IMR-90 (cell line): ENCODE data around the gene FXYD1. TPM values are rescaled to one million over a fixed set of nuclear protein-coding genes. Genes with fewer than 3 reads are reported as not detected.

Experiments
- ATAC-seq: fragments of 200-7000 bp; cut with Tn5 transposase; 2 replicates; pipeline ENCODE4 v1.9.1; 2020; ENCODE audit warnings: low read depth, mild to moderate bottlenecking, moderate library complexity
- BruUV-seq: library from RNA; stranded (reverse); fragments of 400-500 nt; replicated peaks from 2 replicates; lab custom pipeline; 2021; lab: Mats Ljungman, UMichigan
- CTCF ChIA-PET: fragments of 300-600 bp; formaldehyde crosslinking; extraction: SDS; loops from one replicate; lab custom pipeline; 2021; ENCODE audit warnings: antibody characterized with exemption; lab: Yijun Ruan, JAX
- POLR2A ChIA-PET: fragments of 300-600 bp; sonication (Branson Sonifier 250); formaldehyde crosslinking; loops from one replicate; lab custom pipeline; 2022; ENCODE audit warnings: antibody characterized with exemption; ENCODE audit not compliant: unreplicated experiment; lab: Charles Lee
- DNase-seq: peaks from one replicate; pipeline ENCODE4 v3.0.0; 2013
- H2AFZ ChIP-seq: replicated peaks from 2 replicates; pipeline ENCODE3; 2013; ENCODE audit warnings: low read length, mild to moderate bottlenecking; ENCODE audit not compliant: poor library complexity
- H2AK5ac ChIP-seq: 2 replicates; pipeline ENCODE4 v1.6.1; 2013; ENCODE audit warnings: low read depth, low read length, inconsistent platforms
- H2AK9ac ChIP-seq: replicated peaks from 2 replicates; pipeline ENCODE3; 2013; ENCODE audit warnings: mild to moderate bottlenecking, low read depth, low read length, moderate library complexity; ENCODE audit not compliant: poor library complexity
- H2BK120ac ChIP-seq: 2 replicates; pipeline ENCODE4 v1.6.1; 2013; ENCODE audit warnings: low read depth, low read length, inconsistent platforms
- H2BK15ac ChIP-seq: 3 replicates; pipeline ENCODE4 v1.6.1; 2013; ENCODE audit warnings: low read depth, low read length, inconsistent platforms
- H2BK20ac ChIP-seq: 2 replicates; pipeline ENCODE4 v1.6.1; 2013; ENCODE audit warnings: low read depth, mild to moderate bottlenecking, inconsistent platforms, low read length, moderate library complexity
- H2BK5ac ChIP-seq: 2 replicates; pipeline ENCODE4 v1.6.1; 2013; ENCODE audit warnings: mild to moderate bottlenecking, low read depth, low read length, inconsistent platforms; ENCODE audit not compliant: poor library complexity, severe bottlenecking
- H3K14ac ChIP-seq: replicated peaks from 2 replicates; pipeline ENCODE4 v1.6.1; 2013; ENCODE audit warnings: low read depth, low read length, inconsistent platforms
- H3K18ac ChIP-seq: 2 replicates; pipeline ENCODE4 v1.6.1; 2013; ENCODE audit warnings: low read depth, low read length, control low read depth
- H3K23ac ChIP-seq: 2 replicates; pipeline ENCODE4 v1.6.1; 2013; ENCODE audit warnings: low read depth, low read length, inconsistent platforms
- H3K27ac ChIP-seq: 2 replicates; pipeline ENCODE4 v1.5.1; 2013; ENCODE audit warnings: mild to moderate bottlenecking, control low read depth, low read length; ENCODE audit not compliant: insufficient read depth
- H3K27me3 ChIP-seq: 2 replicates; pipeline ENCODE4 v1.6.1; 2013; ENCODE audit warnings: low read length; ENCODE audit not compliant: control insufficient read depth, insufficient read depth
- H3K36me3 ChIP-seq: 2 replicates; pipeline ENCODE4 v1.6.1; 2013; ENCODE audit warnings: low read length, mixed read lengths; ENCODE audit not compliant: control insufficient read depth, insufficient read depth
- H3K4ac ChIP-seq: 2 replicates; pipeline ENCODE4 v1.6.1; 2013; ENCODE audit warnings: low read depth, low read length, inconsistent platforms
- H3K4me1 ChIP-seq: 2 replicates; pipeline ENCODE4 v1.6.1; 2013; ENCODE audit warnings: low read length, mixed read lengths; ENCODE audit not compliant: control insufficient read depth, insufficient read depth
- H3K4me2 ChIP-seq: 2 replicates; pipeline ENCODE4 v1.6.1; 2013; ENCODE audit warnings: low read depth, mild to moderate bottlenecking, control low read depth, low read length, moderate library complexity
- H3K4me3 ChIP-seq: 2 replicates; pipeline ENCODE4 v1.5.1; 2013; ENCODE audit warnings: low read depth, mild to moderate bottlenecking, control low read depth, low read length, moderate library complexity; ENCODE audit not compliant: insufficient read depth
- H3K56ac ChIP-seq: 2 replicates; pipeline ENCODE4 v1.6.1; 2013; ENCODE audit warnings: low read length, inconsistent platforms; ENCODE audit not compliant: insufficient read depth; ENCODE audit errors: extremely low read depth
- H3K79me1 ChIP-seq, 2 experiments: 2 replicates each; pipeline ENCODE4 v1.6.1; 2013; ENCODE audit warnings: low read length in 2 of 2, inconsistent platforms in 1 of 2, low read depth in 1 of 2
- H3K9ac ChIP-seq: 2 replicates; pipeline ENCODE4 v1.6.1; 2013; ENCODE audit warnings: low read depth, low read length, control low read depth
- H3K9me1 ChIP-seq: 2 replicates; pipeline ENCODE4 v1.6.1; 2013; ENCODE audit warnings: low read length, inconsistent platforms; ENCODE audit not compliant: insufficient read depth
- H3K9me3 ChIP-seq: 2 replicates; pipeline ENCODE4 v1.6.1; 2013; ENCODE audit warnings: low read length; ENCODE audit not compliant: control insufficient read depth, insufficient read depth
- H4K20me1 ChIP-seq: 2 replicates; pipeline ENCODE4 v1.6.1; 2013; ENCODE audit warnings: low read length, inconsistent platforms; ENCODE audit not compliant: insufficient read depth
- H4K5ac ChIP-seq: 2 replicates; pipeline ENCODE4 v1.6.1; 2013; ENCODE audit warnings: mild to moderate bottlenecking, low read depth, low read length, control low read depth
- H4K8ac ChIP-seq, 2 experiments: 2 replicates each; pipeline ENCODE4 v1.6.1; 2013; ENCODE audit warnings: low read depth in 2 of 2, low read length in 2 of 2, control low read depth in 1 of 2, inconsistent platforms in 1 of 2
- H4K91ac ChIP-seq: 2 replicates; pipeline ENCODE4 v1.6.1; 2013; ENCODE audit warnings: low read depth, low read length, inconsistent platforms; ENCODE audit not compliant: insufficient read depth
- BHLHE40 ChIP-seq: fragments of 150-350 bp; IDR thresholded peaks from 2 replicates; pipeline ENCODE4 v1.6.1; 2016; ENCODE audit warnings: mild to moderate bottlenecking, low read depth, low read length
- CEBPB ChIP-seq: IDR thresholded peaks from 2 replicates; pipeline ENCODE4 v1.6.1; 2012; ENCODE audit warnings: low read depth, low read length, improper control_type of control experiment
- CHD1 ChIP-seq: IDR thresholded peaks from 2 replicates; pipeline ENCODE4 v1.6.1; 2012; ENCODE audit warnings: low read depth, low read length, improper control_type of control experiment
- CTCF ChIP-seq: conservative IDR thresholded peaks from 2 replicates; pipeline ENCODE4 v1.5.1; 2012; ENCODE audit warnings: mild to moderate bottlenecking, low read depth, low read length, improper control_type of control experiment
- ELK1 ChIP-seq: fragments of 150-350 bp; IDR thresholded peaks from 2 replicates; pipeline ENCODE4 v1.6.1; 2016; ENCODE audit warnings: low read depth, mild to moderate bottlenecking, low read length, moderate library complexity, borderline replicate concordance
- FOS ChIP-seq: fragments of 150-350 bp; IDR thresholded peaks from 2 replicates; pipeline ENCODE4 v1.6.1; 2016; ENCODE audit warnings: low read depth, low read length
- MAFK ChIP-seq: IDR thresholded peaks from 2 replicates; pipeline ENCODE4 v1.6.1; 2012; ENCODE audit warnings: low read depth, low read length, improper control_type of control experiment
- MAZ ChIP-seq: IDR thresholded peaks from 2 replicates; pipeline ENCODE4 v1.6.1; 2012; ENCODE audit warnings: low read depth, mild to moderate bottlenecking, low read length, improper control_type of control experiment, moderate library complexity, borderline replicate concordance
- NFE2L2 ChIP-seq: fragments of 150-350 bp; IDR thresholded peaks from 2 replicates; pipeline ENCODE4 v1.6.1; 2016; ENCODE audit warnings: low read depth, mild to moderate bottlenecking, low read length
- POLR2A ChIP-seq: IDR thresholded peaks from 2 replicates; pipeline ENCODE4 v1.6.1; 2012; ENCODE audit warnings: mild to moderate bottlenecking, low read depth, low read length
- RAD21 ChIP-seq: IDR thresholded peaks from 2 replicates; pipeline ENCODE4 v1.6.1; 2012; ENCODE audit warnings: low read length, improper control_type of control experiment
- RCOR1 ChIP-seq: IDR thresholded peaks from 2 replicates; pipeline ENCODE4 v1.6.1; 2012; ENCODE audit warnings: mild to moderate bottlenecking, low read length, improper control_type of control experiment; ENCODE audit not compliant: insufficient replicate concordance
- RFX5 ChIP-seq: IDR thresholded peaks from 2 replicates; pipeline ENCODE4 v1.8.0; 2012; ENCODE audit warnings: low read depth, mild to moderate bottlenecking, low read length, moderate library complexity
- SMC3 ChIP-seq: fragments of 150-350 bp; IDR thresholded peaks from 2 replicates; pipeline ENCODE4 v1.6.1; 2016; ENCODE audit warnings: low read depth, mild to moderate bottlenecking, antibody characterized with exemption, low read length, moderate library complexity
- USF2 ChIP-seq: fragments of 150-350 bp; IDR thresholded peaks from 2 replicates; pipeline ENCODE4 v1.6.1; 2017; ENCODE audit warnings: mild to moderate bottlenecking, antibody characterized with exemption, low read length, low read depth
- WGBS, 2 experiments: methylation state at CpG; one replicate each; pipeline versions ENCODE4 v1.1.5 to v1.1.7; 2013; ENCODE audit warnings: missing lambda C conversion rate in 2 of 2; ENCODE audit not compliant: insufficient read length in 1 of 2; ENCODE audit errors: extremely low coverage in 2 of 2; 5-methylcytosine and 5-hydroxymethylcytosine counted together
- dilution Hi-C: fragments of 300-500 bp; cut with HindIII; formaldehyde crosslinking; loops from one replicate; pipeline ENCODE4 v1.14.3; 2018; ENCODE audit warnings: low sequenced_read_pairs; ENCODE audit not compliant: unreplicated experiment
- in situ Hi-C: fragments of 300-500 bp; cut with MboI; formaldehyde crosslinking; loops from 3 replicates; pipeline ENCODE4 v1.14.3; 2019; ENCODE audit warnings: low sequenced_read_pairs, inconsistent platforms, mixed read lengths
- intact Hi-C: fragments of 100-400 bp; cut with micrococcal nuclease; formaldehyde crosslinking; loops from 2 replicates; pipeline ENCODE4 v1.10.0; 2022
- polyA plus RNA-seq, 3 experiments: library from polyadenylated mRNA; depleted of rRNA; stranded (reverse); fragments of >200 nt; gene quantifications; 2 replicates each; pipeline ENCODE4 v1.2.3, GENCODE V29; 2012; ENCODE audit warnings: low replicate concordance in 1 of 3
- total RNA-seq: library from RNA; depleted of rRNA; stranded (reverse); fragments of >200 nt; gene quantifications from 2 replicates; pipeline ENCODE4 v1.2.3, GENCODE V29; 2012

Gene FXYD1
- total and polyA plus RNA-seq, 2 of the 4 experiments (the other 2 are of a cell fraction): 0.18 to 3.9 TPM

GRCh38 chr19:35144259-35144599, 5.6 kb downstream of the FXYD1 start:
- ChIA-PET CTCF (no interaction called here), POLR2A (no interaction called here)

More at GRCh38 chr19:35144259-35144599, 5.6 kb downstream of the FXYD1 start:
- Histone ChIP-seq H3K9me1 (peaks cover 3% of the 10 kb centered on the region; the same call in 1 of the 2 replicates), H3K79me1 (no peaks in the 10 kb centered on the region), H2BK5ac (no peak overlapping the region), H4K91ac (no peak overlapping the region), H4K5ac (no peak overlapping the region), H3K27ac (no peak overlapping the region), H3K36me3 (no peaks in the 10 kb centered on the region), H2BK120ac (no peak overlapping the region), H3K27me3 (peaks cover 31% of the 10 kb centered on the region), H3K4me1 (peaks cover 9% of the 10 kb centered on the region), H3K18ac (no peak overlapping the region), H3K9me3 (no peaks in the 10 kb centered on the region), H3K4me3 (no peak overlapping the region), H4K8ac (no peak overlapping the region), H3K56ac (no peak overlapping the region), H4K20me1 (no peaks in the 10 kb centered on the region), H3K4me2 (no peak overlapping the region), H2BK15ac (no peak overlapping the region), H2BK20ac (no peak overlapping the region), H3K14ac (no peak overlapping the region), H2AK5ac (no peak overlapping the region), H3K23ac (no peak overlapping the region), H2AK9ac (no peak overlapping the region), H3K9ac (no peak overlapping the region), H2AFZ (no peak overlapping the region), H3K4ac (no peak overlapping the region)
- WGBS, 2 experiments: no CpG with 5 or more reads among the region's 6 CpGs
- BruUV-seq: no TSS peak
- ATAC-seq (no peak), DNase-seq (no peak)
- dilution Hi-C loops (no loop called here), in situ Hi-C loops (no loop called here), intact Hi-C loops (loop anchor here (5.0 kb wide), 1 partner anchor 123 kb away; the partner anchor contains the start of gene USF2)
- no peak for TF ChIP-seq SMC3
- no peak for TF ChIP-seq RFX5
- TF ChIP-seq RAD21: no peak
- no peak for TF ChIP-seq POLR2A
- TF ChIP-seq MAFK: no peak
- no peak for TF ChIP-seq CEBPB
- TF ChIP-seq CHD1: no peak
- TF ChIP-seq BHLHE40: no peak
- TF ChIP-seq RCOR1: no peak
- no peak for TF ChIP-seq USF2
- TF ChIP-seq FOS: no peak
- no peak for TF ChIP-seq CTCF
- no peak for TF ChIP-seq NFE2L2
- no peak for TF ChIP-seq ELK1
- no peak for TF ChIP-seq MAZ
